ENCODE data around the gene DMRTA2. TPM values are rescaled to one million over a fixed set of nuclear protein-coding genes. Genes with fewer than 3 reads are reported as not detected.
A peak's percentile ranks its signal among the peaks of the same experiment; 100 is the strongest.

The DMRTA2 gene
- total RNA-seq, 1 donor from 2014 or later = not detected

DNA sequence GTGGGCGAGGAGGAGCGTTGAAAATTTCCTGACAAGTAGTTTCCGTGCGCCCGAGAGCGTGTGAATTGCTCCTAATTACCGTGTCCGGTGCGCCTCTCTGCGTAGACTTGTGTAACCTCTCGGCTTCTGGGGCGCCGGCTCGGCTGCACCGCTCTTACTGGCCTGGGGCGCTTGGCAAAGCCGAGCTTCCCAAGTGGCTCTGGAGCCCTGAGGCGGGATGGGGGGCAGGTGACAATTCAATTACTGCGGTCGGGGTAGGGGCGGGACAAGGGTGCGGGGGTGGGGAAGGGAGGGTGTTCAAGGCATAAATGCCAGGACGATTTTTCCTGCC is 392 bp upstream of the DMRTA2 start:
- DNase-seq (ENCODE audit: low spot score in 2 of 2) = no peak
- intact Hi-C loops (cut with DNase I) = no loop called here
- H3K27ac ChIP-seq = no peak overlapping the region
- H3K4me3 ChIP-seq = peak overlapping the region; percentile 39 to 47
- no peaks in the 10 kb centered on the region for H3K36me3 ChIP-seq
- TF ChIP-seq, protein P1, sequence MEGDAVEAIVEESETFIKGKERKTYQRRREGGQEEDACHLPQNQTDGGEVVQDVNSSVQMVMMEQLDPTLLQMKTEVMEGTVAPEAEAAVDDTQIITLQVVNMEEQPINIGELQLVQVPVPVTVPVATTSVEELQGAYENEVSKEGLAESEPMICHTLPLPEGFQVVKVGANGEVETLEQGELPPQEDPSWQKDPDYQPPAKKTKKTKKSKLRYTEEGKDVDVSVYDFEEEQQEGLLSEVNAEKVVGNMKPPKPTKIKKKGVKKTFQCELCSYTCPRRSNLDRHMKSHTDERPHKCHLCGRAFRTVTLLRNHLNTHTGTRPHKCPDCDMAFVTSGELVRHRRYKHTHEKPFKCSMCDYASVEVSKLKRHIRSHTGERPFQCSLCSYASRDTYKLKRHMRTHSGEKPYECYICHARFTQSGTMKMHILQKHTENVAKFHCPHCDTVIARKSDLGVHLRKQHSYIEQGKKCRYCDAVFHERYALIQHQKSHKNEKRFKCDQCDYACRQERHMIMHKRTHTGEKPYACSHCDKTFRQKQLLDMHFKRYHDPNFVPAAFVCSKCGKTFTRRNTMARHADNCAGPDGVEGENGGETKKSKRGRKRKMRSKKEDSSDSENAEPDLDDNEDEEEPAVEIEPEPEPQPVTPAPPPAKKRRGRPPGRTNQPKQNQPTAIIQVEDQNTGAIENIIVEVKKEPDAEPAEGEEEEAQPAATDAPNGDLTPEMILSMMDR (IDR thresholded peaks at IDR 0.05) = no peak
- peaks cover 14 to 32% of the 10 kb centered on the region in 2 donors for H3K4me1 ChIP-seq
- peaks cover 57% of the 10 kb centered on the region for H3K27me3 ChIP-seq
- H3K9me3 ChIP-seq = no peaks in the 10 kb centered on the region

DNA sequence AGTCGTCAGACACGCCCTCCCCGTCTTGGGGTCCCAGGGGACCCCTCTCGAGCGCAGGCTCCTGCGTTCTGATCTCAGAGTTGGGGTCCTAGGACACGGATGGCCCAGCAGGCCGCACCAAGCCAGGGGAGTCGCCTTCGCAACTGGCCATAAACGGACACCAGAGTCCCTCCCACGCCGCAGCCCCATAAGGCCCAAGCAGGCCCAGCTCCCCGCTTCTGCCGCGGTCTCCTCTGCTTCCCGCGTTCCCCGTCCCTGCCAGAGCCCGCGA is 633 bp downstream of the DMRTA2 start:
- intact Hi-C loops (cut with DNase I) = no loop called here
- Histone ChIP-seq H3K27ac (no peak overlapping the region), H3K27me3 (peaks cover 57% of the 10 kb centered on the region), H3K4me1 (peaks cover 17 to 33% of the 10 kb centered on the region in 2 donors), H3K9me3 (no peaks in the 10 kb centered on the region), H3K36me3 (no peaks in the 10 kb centered on the region), H3K4me3 (peak overlapping the region; percentile 39 to 47)
- TF ChIP-seq, protein P1 (IDR thresholded peaks at IDR 0.05) = no peak
- no peak for DNase-seq (ENCODE audit: low spot score in 2 of 2)

DNA sequence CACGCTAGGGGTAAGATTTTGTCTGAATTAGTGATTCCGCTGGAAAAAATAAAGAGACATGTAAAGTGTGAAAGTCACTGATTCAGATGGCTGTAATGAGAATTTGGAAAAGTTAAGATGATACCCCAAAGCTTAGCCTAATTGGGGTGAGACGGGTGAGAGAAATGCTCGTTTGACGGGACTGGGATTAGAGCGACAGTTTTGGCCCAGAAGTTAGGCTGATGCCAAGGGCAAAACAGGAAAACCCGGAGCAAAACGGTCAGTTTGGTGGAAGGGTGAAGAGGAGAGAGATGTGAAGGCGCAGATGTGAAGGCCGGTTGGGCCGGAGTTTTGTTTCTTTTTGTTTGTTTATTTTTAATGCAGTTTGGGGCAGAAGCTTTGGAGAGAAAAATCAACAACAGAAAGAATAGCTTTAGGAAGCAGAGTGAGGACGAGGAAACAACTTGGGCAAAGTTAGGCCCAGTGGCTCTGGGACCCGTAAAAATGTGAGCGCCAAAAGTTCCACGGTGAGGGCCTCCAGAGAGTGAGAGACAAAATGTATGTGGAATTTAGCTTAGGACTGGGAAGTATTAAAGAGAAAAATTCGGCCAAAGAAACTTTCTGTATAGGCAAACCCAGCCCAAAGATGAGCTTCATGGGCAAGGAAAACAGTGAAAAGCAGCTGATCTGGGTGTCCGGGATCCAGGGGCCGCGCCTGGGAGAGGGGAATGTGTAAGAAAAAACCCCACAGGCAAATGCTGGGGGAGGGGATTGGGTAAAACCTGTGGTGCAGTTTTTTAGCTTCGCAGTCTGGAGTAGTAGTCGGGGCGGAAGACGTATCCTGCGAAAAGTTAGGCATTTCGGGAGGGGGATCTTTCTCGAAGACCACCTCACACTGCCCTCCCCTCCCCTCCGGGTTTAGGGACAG is 1.2 kb downstream of the DMRTA2 start:
- intact Hi-C loops (cut with DNase I) = no loop called here
- no peak overlapping the region for H3K4me3 ChIP-seq

DNA sequence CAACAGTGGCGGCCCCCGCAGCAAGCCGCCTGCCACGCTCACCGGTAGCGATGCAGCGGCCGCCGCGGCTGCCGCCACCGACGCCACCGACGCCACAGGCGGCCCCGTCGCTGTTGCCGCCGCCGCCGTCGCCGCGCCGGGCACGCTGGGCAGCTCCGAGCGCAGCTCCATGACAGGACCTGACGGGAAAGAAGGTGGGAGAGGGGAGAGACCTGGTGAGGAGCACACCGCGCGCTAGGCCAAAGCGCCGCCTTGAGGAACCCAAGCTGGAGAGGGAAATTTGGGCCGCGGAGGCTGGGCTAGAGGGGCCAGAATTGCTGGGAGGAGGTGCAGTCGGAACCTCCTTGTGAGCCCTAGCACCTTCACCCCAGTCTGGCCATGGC is 1.9 kb downstream of the DMRTA2 start:
- peaks cover 54% of the 10 kb centered on the region for H3K27me3 ChIP-seq
- no peaks in the 10 kb centered on the region for H3K36me3 ChIP-seq
- no peak for DNase-seq (ENCODE audit: low spot score in 2 of 2)
- H3K4me3 ChIP-seq = peak overlapping the region in 1 of 2 donors; percentile 5
- TF ChIP-seq, protein P1 (IDR thresholded peaks at IDR 0.05) = no peak
- intact Hi-C loops (cut with DNase I) = no loop called here
- H3K27ac ChIP-seq = no peak overlapping the region
- no peaks in the 10 kb centered on the region for H3K9me3 ChIP-seq
- peaks cover 22 to 27% of the 10 kb centered on the region in 2 donors for H3K4me1 ChIP-seq

More for the DNA sequence above, 1.2 kb downstream of the DMRTA2 start:
- DNase-seq (ENCODE audit: low spot score in 2 of 2) = no peak
- H3K27me3 ChIP-seq = peaks cover 57% of the 10 kb centered on the region
- TF ChIP-seq, protein P1 (IDR thresholded peaks at IDR 0.05) = no peak
- H3K9me3 ChIP-seq = no peaks in the 10 kb centered on the region
- H3K27ac ChIP-seq = no peak overlapping the region
- peaks cover 17 to 27% of the 10 kb centered on the region in 2 donors for H3K4me1 ChIP-seq
- H3K36me3 ChIP-seq = no peaks in the 10 kb centered on the region

DNA sequence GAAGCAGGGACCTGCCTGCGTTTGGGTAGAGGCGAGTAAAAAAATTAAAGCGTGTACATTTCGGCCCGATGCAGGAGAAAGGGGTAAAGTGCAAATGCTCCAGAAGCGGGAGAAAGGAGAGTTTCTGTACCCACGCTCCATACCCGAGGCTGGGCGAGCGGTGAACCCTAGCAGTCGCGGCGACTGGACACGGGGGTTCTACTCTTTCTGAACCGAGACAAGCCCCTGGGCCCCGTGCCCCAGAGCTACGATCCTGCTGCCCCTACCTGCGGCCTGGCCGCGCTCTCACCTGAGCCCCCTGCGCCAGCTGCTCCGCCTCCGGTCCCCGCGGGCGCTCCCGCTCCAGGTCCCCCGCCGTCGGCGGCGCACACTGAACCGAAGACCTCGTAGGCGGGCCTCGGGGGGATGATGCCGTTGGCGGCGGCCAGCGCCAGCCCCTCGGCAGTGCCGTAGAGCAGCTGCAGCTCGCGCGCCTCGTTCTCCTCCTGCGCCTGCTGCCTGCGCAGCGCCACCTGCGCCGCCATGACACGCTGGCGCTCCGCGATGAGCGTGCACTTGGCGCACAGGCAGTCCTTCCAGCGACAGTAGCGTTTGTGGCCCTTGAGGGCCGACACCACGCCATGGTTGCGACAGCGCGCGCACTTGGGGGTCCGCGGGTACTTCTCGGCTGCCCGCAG is 2.4 kb downstream of the DMRTA2 start:
- peaks cover 23 to 30% of the 10 kb centered on the region in 2 donors for H3K4me1 ChIP-seq
- no peak overlapping the region for H3K27ac ChIP-seq
- H3K27me3 ChIP-seq = peaks cover 52% of the 10 kb centered on the region

More for the DNA sequence above, 2.4 kb downstream of the DMRTA2 start:
- Histone ChIP-seq H3K36me3 (no peaks in the 10 kb centered on the region), H3K4me3 (peak overlapping the region in 1 of 2 donors; percentile 5), H3K9me3 (no peaks in the 10 kb centered on the region)
- TF ChIP-seq, protein P1 (IDR thresholded peaks at IDR 0.05) = no peak
- intact Hi-C loops (cut with DNase I) = no loop called here
- DNase-seq (ENCODE audit: low spot score in 2 of 2) = no peak
